GM23338 (cell line): ENCODE results near the gene SLC4A8. TPM values are rescaled to one million over a fixed set of nuclear protein-coding genes. Genes with fewer than 3 reads are reported as not detected.

Source experiments
- ATAC-seq: fragments of 200-7000 bp; cut with Tn5 transposase; 3 replicates; pipeline ENCODE4 v1.9.1; 2020
- DNase-seq: peaks from one replicate; pipeline ENCODE4 v3.0.0-alpha.2; 2015; ENCODE audit warnings: low spot score
- H2AFZ ChIP-seq: fragments of 200-600 bp; sonication (generic); 2 replicates; pipeline ENCODE4 v1.8.0; 2016; ENCODE audit warnings: antibody characterized with exemption, mild to moderate bottlenecking, moderate library complexity
- H3F3A ChIP-seq: fragments of 200-600 bp; sonication (generic); replicated peaks from 2 replicates; pipeline ENCODE4 v1.8.0; 2017; ENCODE audit warnings: antibody characterized with exemption, mixed run types, low read depth
- H3K27ac ChIP-seq: fragments of 200-600 bp; sonication (generic); 2 replicates; pipeline ENCODE4 v1.6.1; 2016; ENCODE audit warnings: low read depth
- H3K27me3 ChIP-seq: fragments of 200-600 bp; sonication (generic); 2 replicates; pipeline ENCODE4 v1.8.0; 2016; ENCODE audit warnings: mild to moderate bottlenecking, mixed run types, moderate library complexity; ENCODE audit not compliant: insufficient read depth
- H3K36me3 ChIP-seq: fragments of 200-600 bp; sonication (generic); 2 replicates; pipeline ENCODE4 v1.8.0; 2016; ENCODE audit warnings: mild to moderate bottlenecking; ENCODE audit not compliant: insufficient read depth
- H3K4me1 ChIP-seq: fragments of 200-600 bp; sonication (generic); 2 replicates; pipeline ENCODE4 v1.8.0; 2016; ENCODE audit warnings: mild to moderate bottlenecking, moderate library complexity; ENCODE audit not compliant: insufficient read depth
- H3K4me2 ChIP-seq: fragments of 200-600 bp; sonication (generic); 2 replicates; pipeline ENCODE4 v1.7.1; 2017; ENCODE audit warnings: mixed run types
- H3K4me3 ChIP-seq: fragments of 200-600 bp; sonication (generic); 2 replicates; pipeline ENCODE4 v1.6.1; 2016; ENCODE audit warnings: mixed run types
- H3K79me2 ChIP-seq: fragments of 200-600 bp; sonication (generic); replicated peaks from 2 replicates; pipeline ENCODE4 v1.8.0; 2017; ENCODE audit warnings: mild to moderate bottlenecking; ENCODE audit not compliant: insufficient read depth
- H3K9me2 ChIP-seq: fragments of 200-600 bp; sonication (generic); 2 replicates; pipeline ENCODE4 v1.8.0; 2017; ENCODE audit not compliant: insufficient read depth
- H4K20me1 ChIP-seq: fragments of 200-600 bp; sonication (generic); replicated peaks from 2 replicates; pipeline ENCODE4 v1.8.0; 2017; ENCODE audit warnings: mild to moderate bottlenecking; ENCODE audit not compliant: insufficient read depth
- H3K27ac Mint-ChIP-seq: 2 replicates; pipeline ENCODE4 v1.8.0; 2020; ENCODE audit warnings: inconsistent platforms, mild to moderate bottlenecking, moderate library complexity, mixed read lengths
- H3K27me3 Mint-ChIP-seq: 3 replicates; pipeline ENCODE4 v1.8.0; 2022; ENCODE audit warnings: low read depth, mild to moderate bottlenecking, moderate library complexity, mixed read lengths, inconsistent platforms; ENCODE audit not compliant: insufficient read depth, poor library complexity
- H3K36me3 Mint-ChIP-seq: 3 replicates; pipeline ENCODE4 v1.8.0; 2021; ENCODE audit warnings: low read depth, mild to moderate bottlenecking, inconsistent platforms, moderate library complexity, mixed read lengths
- H3K4me1 Mint-ChIP-seq: 3 replicates; pipeline ENCODE4 v1.8.0; 2020; ENCODE audit warnings: mild to moderate bottlenecking, inconsistent platforms, mixed read lengths
- H3K4me3 Mint-ChIP-seq: 3 replicates; pipeline ENCODE4 v1.8.0; 2021; ENCODE audit warnings: moderate library complexity, mild to moderate bottlenecking, inconsistent platforms, mixed read lengths
- H3K9me3 Mint-ChIP-seq: 3 replicates; pipeline ENCODE4 v1.8.0; 2020; ENCODE audit warnings: moderate library complexity, mild to moderate bottlenecking, inconsistent platforms, mixed read lengths
- CREB1 ChIP-seq: fragments of 250-450 bp; sonication (Bioruptor Pico); IDR thresholded peaks from 2 replicates; pipeline ENCODE4 v1.5.0; 2020; ENCODE audit warnings: low read depth, mild to moderate bottlenecking, moderate library complexity
- ETS1 ChIP-seq: IDR thresholded peaks from 2 replicates; pipeline ENCODE4 v1.6.1; 2016; ENCODE audit warnings: antibody characterized with exemption
- EZH2 ChIP-seq: fragments of 200-600 bp; sonication (generic); IDR thresholded peaks from one replicate; pipeline ENCODE4 v1.8.0; 2017; ENCODE audit warnings: antibody characterized with exemption, mild to moderate bottlenecking, low read depth; ENCODE audit not compliant: unreplicated experiment
- EZH2phosphoT487 ChIP-seq: fragments of 200-600 bp; sonication (generic); IDR thresholded peaks from one replicate; pipeline ENCODE4 v1.8.1; 2018; ENCODE audit warnings: antibody characterized with exemption; ENCODE audit not compliant: unreplicated experiment
- JUNB ChIP-seq: IDR thresholded peaks from one replicate; pipeline ENCODE4 v1.6.1; 2016; ENCODE audit warnings: antibody characterized with exemption; ENCODE audit not compliant: unreplicated experiment
- NANOG ChIP-seq: IDR thresholded peaks from 2 replicates; pipeline ENCODE4 v1.6.1; 2016; ENCODE audit warnings: antibody characterized with exemption, borderline replicate concordance
- POLR2AphosphoS5 ChIP-seq: IDR thresholded peaks from 2 replicates; pipeline ENCODE4 v1.6.1; 2016; ENCODE audit warnings: antibody characterized with exemption, low read depth
- STAT1 ChIP-seq: IDR thresholded peaks from one replicate; pipeline ENCODE4 v1.6.1; 2016; ENCODE audit warnings: antibody characterized with exemption; ENCODE audit not compliant: unreplicated experiment
- ZNF114 ChIP-seq: fragments of 250-450 bp; sonication (Bioruptor Pico); IDR thresholded peaks from 2 replicates; pipeline ENCODE4 v1.5.0; 2020; ENCODE audit warnings: mild to moderate bottlenecking, moderate library complexity
- ZNF331 ChIP-seq: fragments of 250-450 bp; sonication (Bioruptor Pico); IDR thresholded peaks from 2 replicates; pipeline ENCODE4 v1.5.0; 2020; ENCODE audit warnings: low read depth, mild to moderate bottlenecking, moderate library complexity
- ZNF462 ChIP-seq: fragments of 250-450 bp; sonication (Bioruptor Pico); IDR thresholded peaks from 2 replicates; pipeline ENCODE4 v1.5.0; 2020; ENCODE audit warnings: mild to moderate bottlenecking, moderate library complexity
- polyA plus RNA-seq: library from polyadenylated mRNA; unstranded; fragments of >200 nt; fragmentation: Nextera tagmentation; extraction: Ambion mirVana; gene quantifications from 2 replicates; pipeline ENCODE4 v1.2.1, GENCODE V29; 2016
- total RNA-seq: library from RNA; depleted of rRNA; stranded (reverse); fragments of >200 nt; shearing (Covaris generic); gene quantifications from 2 replicates; pipeline ENCODE4 v1.2.3, GENCODE V29; 2014
- TF ChIP-seq, protein P1 (sequence below): IDR thresholded peaks from one replicate; pipeline ENCODE4 v1.6.1; 2018; ENCODE audit warnings: antibody characterized with exemption; ENCODE audit not compliant: unreplicated experiment
- TF ChIP-seq, protein P2 (sequence below), 2 experiments: fragments of 200-600 bp in 1 of 2; sonication (generic) in 1 of 2; conservative IDR thresholded peaks; 2 replicates each; pipeline versions ENCODE4 v1.5.1 to v1.6.1; 2016 to 2017; ENCODE audit warnings: antibody characterized with exemption in 2 of 2, low read depth in 2 of 2, mild to moderate bottlenecking in 2 of 2, moderate library complexity in 1 of 2

The SLC4A8 gene
- total and polyA plus RNA-seq, 2 experiments from 2014 or later: 7.6 to 9.2 TPM

GRCh38 chr12:51507178-51507577, 82.5 kb downstream of the SLC4A8 start:
- ATAC-seq (no peak), DNase-seq (no peak)
- H3K36me3 Mint-ChIP-seq: no peaks in the 10 kb centered on the region
- H3K4me1 Mint-ChIP-seq: no peaks in the 10 kb centered on the region
- no peak overlapping the region for H3K4me3 ChIP-seq
- no peak overlapping the region for H3K4me3 Mint-ChIP-seq
- H3K27me3 Mint-ChIP-seq: no peaks in the 10 kb centered on the region
- H3K27ac ChIP-seq: no peak overlapping the region
- H3K9me2 ChIP-seq: no peaks in the 10 kb centered on the region
- H3K79me2 ChIP-seq: no peaks in the 10 kb centered on the region
- H3K4me2 ChIP-seq: no peak overlapping the region
- TF ChIP-seq ZNF114 (CRISPR knock-in tag) (no peak), ZNF331 (CRISPR knock-in tag) (no peak), POLR2AphosphoS5 (no peak), JUNB (no peak), ETS1 (no peak), NANOG (no peak), ZNF462 (CRISPR knock-in tag) (no peak), CREB1 (CRISPR knock-in tag) (no peak), EZH2phosphoT487 (no peak), EZH2 (no peak), STAT1 (no peak)
- TF ChIP-seq, protein P1, sequence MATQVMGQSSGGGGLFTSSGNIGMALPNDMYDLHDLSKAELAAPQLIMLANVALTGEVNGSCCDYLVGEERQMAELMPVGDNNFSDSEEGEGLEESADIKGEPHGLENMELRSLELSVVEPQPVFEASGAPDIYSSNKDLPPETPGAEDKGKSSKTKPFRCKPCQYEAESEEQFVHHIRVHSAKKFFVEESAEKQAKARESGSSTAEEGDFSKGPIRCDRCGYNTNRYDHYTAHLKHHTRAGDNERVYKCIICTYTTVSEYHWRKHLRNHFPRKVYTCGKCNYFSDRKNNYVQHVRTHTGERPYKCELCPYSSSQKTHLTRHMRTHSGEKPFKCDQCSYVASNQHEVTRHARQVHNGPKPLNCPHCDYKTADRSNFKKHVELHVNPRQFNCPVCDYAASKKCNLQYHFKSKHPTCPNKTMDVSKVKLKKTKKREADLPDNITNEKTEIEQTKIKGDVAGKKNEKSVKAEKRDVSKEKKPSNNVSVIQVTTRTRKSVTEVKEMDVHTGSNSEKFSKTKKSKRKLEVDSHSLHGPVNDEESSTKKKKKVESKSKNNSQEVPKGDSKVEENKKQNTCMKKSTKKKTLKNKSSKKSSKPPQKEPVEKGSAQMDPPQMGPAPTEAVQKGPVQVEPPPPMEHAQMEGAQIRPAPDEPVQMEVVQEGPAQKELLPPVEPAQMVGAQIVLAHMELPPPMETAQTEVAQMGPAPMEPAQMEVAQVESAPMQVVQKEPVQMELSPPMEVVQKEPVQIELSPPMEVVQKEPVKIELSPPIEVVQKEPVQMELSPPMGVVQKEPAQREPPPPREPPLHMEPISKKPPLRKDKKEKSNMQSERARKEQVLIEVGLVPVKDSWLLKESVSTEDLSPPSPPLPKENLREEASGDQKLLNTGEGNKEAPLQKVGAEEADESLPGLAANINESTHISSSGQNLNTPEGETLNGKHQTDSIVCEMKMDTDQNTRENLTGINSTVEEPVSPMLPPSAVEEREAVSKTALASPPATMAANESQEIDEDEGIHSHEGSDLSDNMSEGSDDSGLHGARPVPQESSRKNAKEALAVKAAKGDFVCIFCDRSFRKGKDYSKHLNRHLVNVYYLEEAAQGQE: no peak
- TF ChIP-seq, protein P2, sequence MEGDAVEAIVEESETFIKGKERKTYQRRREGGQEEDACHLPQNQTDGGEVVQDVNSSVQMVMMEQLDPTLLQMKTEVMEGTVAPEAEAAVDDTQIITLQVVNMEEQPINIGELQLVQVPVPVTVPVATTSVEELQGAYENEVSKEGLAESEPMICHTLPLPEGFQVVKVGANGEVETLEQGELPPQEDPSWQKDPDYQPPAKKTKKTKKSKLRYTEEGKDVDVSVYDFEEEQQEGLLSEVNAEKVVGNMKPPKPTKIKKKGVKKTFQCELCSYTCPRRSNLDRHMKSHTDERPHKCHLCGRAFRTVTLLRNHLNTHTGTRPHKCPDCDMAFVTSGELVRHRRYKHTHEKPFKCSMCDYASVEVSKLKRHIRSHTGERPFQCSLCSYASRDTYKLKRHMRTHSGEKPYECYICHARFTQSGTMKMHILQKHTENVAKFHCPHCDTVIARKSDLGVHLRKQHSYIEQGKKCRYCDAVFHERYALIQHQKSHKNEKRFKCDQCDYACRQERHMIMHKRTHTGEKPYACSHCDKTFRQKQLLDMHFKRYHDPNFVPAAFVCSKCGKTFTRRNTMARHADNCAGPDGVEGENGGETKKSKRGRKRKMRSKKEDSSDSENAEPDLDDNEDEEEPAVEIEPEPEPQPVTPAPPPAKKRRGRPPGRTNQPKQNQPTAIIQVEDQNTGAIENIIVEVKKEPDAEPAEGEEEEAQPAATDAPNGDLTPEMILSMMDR (conservative IDR thresholded peaks at IDR 0.05; ENCODE audit: low read depth in 2 of 2): no peak
- no peak overlapping the region for H2AFZ ChIP-seq
- H3F3A ChIP-seq: no peaks in the 10 kb centered on the region
- H3K27ac Mint-ChIP-seq: no peak overlapping the region
- H3K27me3 ChIP-seq: no peaks in the 10 kb centered on the region
- no peaks in the 10 kb centered on the region for H3K9me3 Mint-ChIP-seq
- H4K20me1 ChIP-seq: no peaks in the 10 kb centered on the region
- H3K36me3 ChIP-seq: no peaks in the 10 kb centered on the region
- no peaks in the 10 kb centered on the region for H3K4me1 ChIP-seq
